K562 (cell line): Measurements from ENCODE around the gene FAM83D. TPM values are rescaled to one million over a fixed set of nuclear protein-coding genes. Genes with fewer than 3 reads are reported as not detected.

Experiments used
- BHLHE40 ChIP-seq: IDR thresholded peaks from 2 replicates; pipeline ENCODE4 v1.6.1; 2011; ENCODE audit warnings: low read length, improper control_type of control experiment
- CBFA2T2 ChIP-seq: fragments of 450-650 bp; conservative IDR thresholded peaks from 2 replicates; pipeline ENCODE4 v1.6.1; 2017; ENCODE audit warnings: mild to moderate bottlenecking
- DACH1 ChIP-seq: fragments of 450-650 bp; IDR thresholded peaks from 2 replicates; pipeline ENCODE4 v1.6.1; 2018; ENCODE audit not compliant: partially characterized antibody
- EGR1 ChIP-seq: fragments of 450-650 bp; conservative IDR thresholded peaks from 2 replicates; pipeline ENCODE4 v1.6.1; 2017; ENCODE audit warnings: mild to moderate bottlenecking
- EP400 ChIP-seq: fragments of 450-650 bp; IDR thresholded peaks from 2 replicates; pipeline ENCODE4 v1.6.1; 2017; ENCODE audit warnings: antibody characterized with exemption, mild to moderate bottlenecking, moderate library complexity
- ESRRA ChIP-seq: fragments of 450-650 bp; IDR thresholded peaks from 2 replicates; pipeline ENCODE4 v1.6.1; 2014; ENCODE audit warnings: low read depth, mild to moderate bottlenecking, moderate library complexity, borderline replicate concordance
- ETV6 ChIP-seq, 3 experiments: fragments of 150-350 bp in 1 of 3; sonication (generic) in 1 of 3; formaldehyde crosslinking in 1 of 3; IDR thresholded peaks; 2 replicates each; pipeline versions ENCODE4 v1.6.1 to v1.8.0; 2014 to 2022; ENCODE audit warnings: borderline replicate concordance in 2 of 3, low read depth in 2 of 3, antibody characterized with exemption in 1 of 3, low read length in 1 of 3, mild to moderate bottlenecking in 1 of 3, missing genetic modification reagents in 1 of 3
- FOXK1 ChIP-seq: sonication (generic); formaldehyde crosslinking; IDR thresholded peaks from 2 replicates; pipeline ENCODE4 v1.8.0; 2022; ENCODE audit warnings: missing genetic modification reagents, mild to moderate bottlenecking, borderline replicate concordance
- HDAC8 ChIP-seq: fragments of 450-650 bp; IDR thresholded peaks from 2 replicates; pipeline ENCODE4 v1.6.1; 2016; ENCODE audit warnings: mild to moderate bottlenecking, missing genetic modification characterization, moderate library complexity, missing compliant biosample characterization
- IRF2 ChIP-seq: sonication (generic); formaldehyde crosslinking; IDR thresholded peaks from 2 replicates; pipeline ENCODE4 v1.8.1; 2022; ENCODE audit warnings: mild to moderate bottlenecking, missing genetic modification reagents
- LEF1 ChIP-seq: fragments of 450-650 bp; IDR thresholded peaks from 2 replicates; pipeline ENCODE4 v1.6.1; 2016; ENCODE audit warnings: mild to moderate bottlenecking
- NCOA2 ChIP-seq, 2 experiments: fragments of 450-650 bp; IDR thresholded peaks; 2 replicates each; pipeline ENCODE4 v1.6.1; 2018; ENCODE audit warnings: mild to moderate bottlenecking in 2 of 2, moderate library complexity in 1 of 2; ENCODE audit not compliant: partially characterized antibody in 2 of 2
- NR3C1 ChIP-seq: sonication (generic); formaldehyde crosslinking; IDR thresholded peaks from 2 replicates; pipeline ENCODE4 v1.8.1; 2022; ENCODE audit warnings: missing genetic modification reagents
- POLR2G ChIP-seq: fragments of 200-400 bp; formaldehyde crosslinking; IDR thresholded peaks from 2 replicates; pipeline ENCODE4 v1.6.1; 2017; ENCODE audit warnings: low read depth, mild to moderate bottlenecking, antibody characterized with exemption, low read length, moderate library complexity
- SMAD3 ChIP-seq: fragments of 450-650 bp; formaldehyde crosslinking; conservative IDR thresholded peaks from 2 replicates; pipeline ENCODE4 v1.4.0; 2020; ENCODE audit warnings: mild to moderate bottlenecking
- SRSF9 ChIP-seq: fragments of 200-400 bp; formaldehyde crosslinking; IDR thresholded peaks from 2 replicates; pipeline ENCODE4 v1.6.1; 2017; ENCODE audit warnings: low read depth, low read length, borderline replicate concordance
- ZFP1 ChIP-seq: fragments of 450-650 bp; formaldehyde crosslinking; IDR thresholded peaks from 2 replicates; pipeline ENCODE4 v1.4.0; 2020; ENCODE audit warnings: mild to moderate bottlenecking, mixed read lengths
- ZNF347 ChIP-seq: fragments of 450-650 bp; formaldehyde crosslinking; IDR thresholded peaks from 2 replicates; pipeline ENCODE4 v1.4.0; 2020; ENCODE audit warnings: low read depth, mild to moderate bottlenecking, moderate library complexity
- polyA plus RNA-seq, 8 experiments: library from polyadenylated mRNA; depleted of rRNA in 4 of 8; stranded (reverse) in 5 of 8; unstranded in 3 of 8; fragments of >200 nt; fragmentation: Nextera tagmentation in 2 of 8; fragmentation: Illumina TruSeq in 1 of 8; extraction: Ambion mirVana in 2 of 8; extraction: Trizol in 1 of 8; gene quantifications; 2 replicates each; pipeline versions ENCODE4 v1.2.1 to v1.2.3, GENCODE V29; 2011 to 2014; ENCODE audit warnings: inconsistent platforms in 1 of 8, missing spikeins in 1 of 8
- total RNA-seq, 7 experiments: library from RNA; depleted of rRNA in 6 of 7; stranded (reverse); fragments of >200 nt in 6 of 7; fragmentation: Illumina TruSeq in 2 of 7; extraction: Trizol in 2 of 7; gene quantifications; 2 replicates each; pipeline versions ENCODE4 v1.2.1 to v1.2.3, GENCODE V29; 2011 to 2021; ENCODE audit warnings: low replicate concordance in 1 of 7
- TF ChIP-seq, protein P1 (sequence below): fragments of 200-800 bp; sonication (Bioruptor generic); IDR thresholded peaks from 2 replicates; pipeline ENCODE4 v1.6.1; 2017; ENCODE audit warnings: missing genetic modification characterization, missing compliant biosample characterization
- TF ChIP-seq, protein P2 (sequence below): fragments of 250-450 bp; sonication (Bioruptor Pico); IDR thresholded peaks from 2 replicates; pipeline ENCODE4 v1.6.1; 2021; ENCODE audit warnings: mild to moderate bottlenecking
- TF ChIP-seq, protein P3 (sequence below): IDR thresholded peaks from 2 replicates; pipeline ENCODE4 v1.6.1; 2014; ENCODE audit warnings: antibody characterized with exemption
- TF ChIP-seq, protein P4 (sequence below): sonication (generic); formaldehyde crosslinking; IDR thresholded peaks from 2 replicates; pipeline ENCODE4 v1.8.1; 2023; ENCODE audit warnings: mild to moderate bottlenecking, missing genetic modification reagents

Gene FAM83D
- total and polyA plus RNA-seq, 9 of the 15 experiments (the other 6 are each of a cell fraction or from before 2014, with no cell fraction given): 8.2 to 66.1 (median 43.5) TPM

DNA sequence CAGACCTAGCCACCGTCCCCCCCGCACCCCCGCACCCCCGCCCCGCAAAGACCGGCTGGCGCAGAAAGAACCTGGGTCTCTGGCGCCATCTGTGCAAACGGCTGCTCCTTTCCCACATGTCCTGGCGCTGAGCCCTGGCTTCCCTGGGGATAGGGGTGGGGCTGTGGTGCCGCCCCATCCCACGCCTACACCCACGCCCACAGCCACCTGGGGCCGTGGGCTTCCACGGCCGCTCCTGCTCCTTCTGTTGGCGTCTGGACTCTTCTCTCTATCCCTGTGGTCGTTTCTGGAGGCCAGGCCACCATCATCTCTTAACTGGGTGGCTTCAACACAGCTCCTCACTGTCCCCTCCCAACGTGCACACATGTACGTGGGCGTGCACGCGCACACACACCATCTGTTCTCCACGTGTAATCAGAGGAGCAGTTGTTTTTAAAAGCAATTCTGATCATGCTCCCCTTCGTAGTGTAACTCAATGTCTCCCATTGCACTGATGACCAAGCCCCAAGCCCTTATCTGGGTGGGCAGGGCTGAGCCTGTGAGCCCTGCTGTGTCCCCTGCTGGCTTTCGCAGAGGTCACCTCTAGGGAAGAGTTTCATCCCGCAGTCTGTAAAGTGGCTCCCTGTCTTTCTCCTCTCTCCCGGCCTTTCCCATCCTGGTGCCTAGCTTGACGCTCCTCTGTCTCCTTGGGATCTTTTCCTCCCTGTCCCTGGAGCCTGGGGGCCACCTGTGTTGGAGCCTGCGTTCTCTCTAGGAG is 31.9 kb upstream of the FAM83D start (continued):
- TF ChIP-seq ZFP1 (CRISPR knock-in tag) (no peak), SMAD3 (CRISPR knock-in tag) (no peak), NR3C1 (CRISPR knock-in tag) (no peak), ETV6 (IDR thresholded peaks at IDR 0.05; ENCODE audit: borderline replicate concordance in 1 of 2, low read depth in 2 of 2, low read length in 1 of 2) (no peak), ETV6 (CRISPR knock-in tag; IDR thresholded peaks at IDR 0.05; ENCODE audit: borderline replicate concordance) (no peak), EP400 (0 out of 2 replicates have a peak, but pooled peaks have one; percentile 15), DACH1 (no peak), POLR2G (0 out of 2 replicates have a peak, but pooled peaks have one; percentile 4), ESRRA (peak; percentile 81), SRSF9 (no peak), LEF1 (no peak), IRF2 (CRISPR knock-in tag) (no peak), ZNF347 (CRISPR knock-in tag) (no peak), CBFA2T2 (0 out of 2 replicates have a peak, but pooled peaks have one; percentile 9), BHLHE40 (peak; percentile 49; the same call in 1 of the 2 replicates), FOXK1 (CRISPR knock-in tag) (no peak), NCOA2 (IDR thresholded peaks at IDR 0.05; ENCODE audit: partially characterized antibody in 2 of 2) (no peak), HDAC8 (tag) (no peak), EGR1 (peak; percentile 92)
- TF ChIP-seq, protein P1, sequence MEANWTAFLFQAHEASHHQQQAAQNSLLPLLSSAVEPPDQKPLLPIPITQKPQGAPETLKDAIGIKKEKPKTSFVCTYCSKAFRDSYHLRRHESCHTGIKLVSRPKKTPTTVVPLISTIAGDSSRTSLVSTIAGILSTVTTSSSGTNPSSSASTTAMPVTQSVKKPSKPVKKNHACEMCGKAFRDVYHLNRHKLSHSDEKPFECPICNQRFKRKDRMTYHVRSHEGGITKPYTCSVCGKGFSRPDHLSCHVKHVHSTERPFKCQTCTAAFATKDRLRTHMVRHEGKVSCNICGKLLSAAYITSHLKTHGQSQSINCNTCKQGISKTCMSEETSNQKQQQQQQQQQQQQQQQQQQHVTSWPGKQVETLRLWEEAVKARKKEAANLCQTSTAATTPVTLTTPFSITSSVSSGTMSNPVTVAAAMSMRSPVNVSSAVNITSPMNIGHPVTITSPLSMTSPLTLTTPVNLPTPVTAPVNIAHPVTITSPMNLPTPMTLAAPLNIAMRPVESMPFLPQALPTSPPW (CRISPR knock-in tag): peak; percentile 30; the same call in 1 of the 2 replicates
- TF ChIP-seq, protein P2, sequence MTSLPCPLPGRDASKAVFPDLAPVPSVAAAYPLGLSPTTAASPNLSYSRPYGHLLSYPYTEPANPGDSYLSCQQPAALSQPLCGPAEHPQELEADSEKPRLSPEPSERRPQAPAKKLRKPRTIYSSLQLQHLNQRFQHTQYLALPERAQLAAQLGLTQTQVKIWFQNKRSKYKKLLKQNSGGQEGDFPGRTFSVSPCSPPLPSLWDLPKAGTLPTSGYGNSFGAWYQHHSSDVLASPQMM (CRISPR knock-in tag): no peak
- TF ChIP-seq, protein P3, sequence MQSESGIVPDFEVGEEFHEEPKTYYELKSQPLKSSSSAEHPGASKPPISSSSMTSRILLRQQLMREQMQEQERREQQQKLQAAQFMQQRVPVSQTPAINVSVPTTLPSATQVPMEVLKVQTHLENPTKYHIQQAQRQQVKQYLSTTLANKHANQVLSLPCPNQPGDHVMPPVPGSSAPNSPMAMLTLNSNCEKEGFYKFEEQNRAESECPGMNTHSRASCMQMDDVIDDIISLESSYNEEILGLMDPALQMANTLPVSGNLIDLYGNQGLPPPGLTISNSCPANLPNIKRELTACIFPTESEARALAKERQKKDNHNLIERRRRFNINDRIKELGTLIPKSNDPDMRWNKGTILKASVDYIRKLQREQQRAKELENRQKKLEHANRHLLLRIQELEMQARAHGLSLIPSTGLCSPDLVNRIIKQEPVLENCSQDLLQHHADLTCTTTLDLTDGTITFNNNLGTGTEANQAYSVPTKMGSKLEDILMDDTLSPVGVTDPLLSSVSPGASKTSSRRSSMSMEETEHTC: no peak
- TF ChIP-seq, protein P4, sequence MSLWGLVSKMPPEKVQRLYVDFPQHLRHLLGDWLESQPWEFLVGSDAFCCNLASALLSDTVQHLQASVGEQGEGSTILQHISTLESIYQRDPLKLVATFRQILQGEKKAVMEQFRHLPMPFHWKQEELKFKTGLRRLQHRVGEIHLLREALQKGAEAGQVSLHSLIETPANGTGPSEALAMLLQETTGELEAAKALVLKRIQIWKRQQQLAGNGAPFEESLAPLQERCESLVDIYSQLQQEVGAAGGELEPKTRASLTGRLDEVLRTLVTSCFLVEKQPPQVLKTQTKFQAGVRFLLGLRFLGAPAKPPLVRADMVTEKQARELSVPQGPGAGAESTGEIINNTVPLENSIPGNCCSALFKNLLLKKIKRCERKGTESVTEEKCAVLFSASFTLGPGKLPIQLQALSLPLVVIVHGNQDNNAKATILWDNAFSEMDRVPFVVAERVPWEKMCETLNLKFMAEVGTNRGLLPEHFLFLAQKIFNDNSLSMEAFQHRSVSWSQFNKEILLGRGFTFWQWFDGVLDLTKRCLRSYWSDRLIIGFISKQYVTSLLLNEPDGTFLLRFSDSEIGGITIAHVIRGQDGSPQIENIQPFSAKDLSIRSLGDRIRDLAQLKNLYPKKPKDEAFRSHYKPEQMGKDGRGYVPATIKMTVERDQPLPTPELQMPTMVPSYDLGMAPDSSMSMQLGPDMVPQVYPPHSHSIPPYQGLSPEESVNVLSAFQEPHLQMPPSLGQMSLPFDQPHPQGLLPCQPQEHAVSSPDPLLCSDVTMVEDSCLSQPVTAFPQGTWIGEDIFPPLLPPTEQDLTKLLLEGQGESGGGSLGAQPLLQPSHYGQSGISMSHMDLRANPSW: no peak
